ENCODE data around the gene TMED4.

DNA sequence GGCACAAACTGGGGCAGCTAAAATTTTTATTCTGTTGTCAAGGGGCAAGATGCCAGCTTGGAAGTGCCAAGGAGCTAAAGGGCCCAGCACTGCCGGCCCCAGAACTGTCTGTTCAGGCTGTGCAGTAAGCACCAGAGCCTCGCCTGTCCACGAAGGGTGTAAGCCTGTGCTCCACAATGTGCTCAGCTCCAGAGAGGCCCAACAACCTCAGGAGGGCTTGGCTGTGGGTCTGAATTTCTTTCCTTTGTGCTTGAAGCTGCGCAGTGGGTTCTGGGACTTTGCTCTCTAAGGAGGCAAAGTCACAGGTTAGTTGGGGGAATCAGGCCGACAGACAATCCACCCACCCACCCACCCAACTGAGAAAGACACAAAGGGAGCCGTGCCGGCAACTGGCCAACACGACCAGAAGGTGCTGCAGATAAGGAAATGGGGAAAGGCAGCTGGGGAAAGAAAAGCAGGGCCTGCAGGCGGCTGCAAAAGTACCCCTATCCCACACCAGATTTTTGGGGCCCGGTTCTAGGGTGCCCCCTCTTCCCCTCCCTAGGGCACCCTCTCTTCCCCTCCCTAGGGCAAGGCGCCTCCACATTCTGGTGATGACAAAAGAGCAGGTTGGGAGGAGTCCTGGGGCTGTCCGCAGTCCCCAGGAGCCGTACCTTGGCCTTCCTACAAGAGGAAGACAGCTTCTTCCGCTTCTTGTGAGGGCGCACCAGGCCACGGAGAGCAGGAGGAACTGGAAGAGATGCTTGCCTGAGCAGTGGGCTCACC, 16.1 kb downstream of the TMED4 start:
- TF ChIP-seq, protein P1, sequence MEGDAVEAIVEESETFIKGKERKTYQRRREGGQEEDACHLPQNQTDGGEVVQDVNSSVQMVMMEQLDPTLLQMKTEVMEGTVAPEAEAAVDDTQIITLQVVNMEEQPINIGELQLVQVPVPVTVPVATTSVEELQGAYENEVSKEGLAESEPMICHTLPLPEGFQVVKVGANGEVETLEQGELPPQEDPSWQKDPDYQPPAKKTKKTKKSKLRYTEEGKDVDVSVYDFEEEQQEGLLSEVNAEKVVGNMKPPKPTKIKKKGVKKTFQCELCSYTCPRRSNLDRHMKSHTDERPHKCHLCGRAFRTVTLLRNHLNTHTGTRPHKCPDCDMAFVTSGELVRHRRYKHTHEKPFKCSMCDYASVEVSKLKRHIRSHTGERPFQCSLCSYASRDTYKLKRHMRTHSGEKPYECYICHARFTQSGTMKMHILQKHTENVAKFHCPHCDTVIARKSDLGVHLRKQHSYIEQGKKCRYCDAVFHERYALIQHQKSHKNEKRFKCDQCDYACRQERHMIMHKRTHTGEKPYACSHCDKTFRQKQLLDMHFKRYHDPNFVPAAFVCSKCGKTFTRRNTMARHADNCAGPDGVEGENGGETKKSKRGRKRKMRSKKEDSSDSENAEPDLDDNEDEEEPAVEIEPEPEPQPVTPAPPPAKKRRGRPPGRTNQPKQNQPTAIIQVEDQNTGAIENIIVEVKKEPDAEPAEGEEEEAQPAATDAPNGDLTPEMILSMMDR (IDR thresholded peaks at IDR 0.05) = no peak
- TF ChIP-seq EP300 (IDR thresholded peaks at IDR 0.05) (no peak), POLR2A (IDR thresholded peaks at IDR 0.05) (no peak)
